Astrocyte (in vitro differentiated cells and primary cell): ENCODE measurements around the gene SCN1B. TPM values are rescaled to one million over a fixed set of nuclear protein-coding genes. Genes with fewer than 3 reads are reported as not detected.
A peak's percentile ranks its signal among the peaks of the same experiment; 100 is the strongest.

Experiments used
- DNase-seq: peaks from one replicate; pipeline ENCODE4 v3.0.0-alpha.2; 2010; ENCODE audit warnings: low read depth
- FAIRE-seq: peaks from 2 replicates; lab custom pipeline; 2011; peaks lifted over from hg19 to GRCh38; lab: Jason Lieb, UNC
- H2AFZ ChIP-seq: 2 replicates; pipeline ENCODE4 v1.6.0; 2012; ENCODE audit warnings: low read depth, low read length, inconsistent platforms
- H3K27ac ChIP-seq: 2 replicates; pipeline ENCODE4 v1.5.1; 2011; ENCODE audit warnings: low read depth, low read length, inconsistent platforms
- H3K27me3 ChIP-seq: 2 replicates; pipeline ENCODE4 v1.6.0; 2011; ENCODE audit warnings: low read length, inconsistent platforms; ENCODE audit not compliant: insufficient read depth
- H3K36me3 ChIP-seq: 2 replicates; pipeline ENCODE4 v1.5.1; 2011; ENCODE audit warnings: low read length, inconsistent platforms; ENCODE audit not compliant: insufficient read depth
- H3K4me1 ChIP-seq: 2 replicates; pipeline ENCODE4 v1.5.1; 2011; ENCODE audit warnings: low read length, inconsistent platforms; ENCODE audit not compliant: insufficient read depth
- H3K4me2 ChIP-seq: 2 replicates; pipeline ENCODE4 v1.6.0; 2012; ENCODE audit warnings: low read length, inconsistent platforms
- H3K4me3 ChIP-seq: 2 replicates; pipeline ENCODE4 v1.5.1; 2011; ENCODE audit warnings: low read depth, mild to moderate bottlenecking, low read length, inconsistent platforms; ENCODE audit not compliant: insufficient read depth
- H3K79me2 ChIP-seq: 2 replicates; pipeline ENCODE4 v1.6.0; 2012; ENCODE audit warnings: mild to moderate bottlenecking, low read length, inconsistent platforms; ENCODE audit not compliant: insufficient read depth
- H3K9ac ChIP-seq: 2 replicates; pipeline ENCODE4 v1.6.0; 2012; ENCODE audit warnings: mild to moderate bottlenecking, low read length, inconsistent platforms
- H3K9me3 ChIP-seq: 2 replicates; pipeline ENCODE4 v1.5.1; 2012; ENCODE audit warnings: low read depth, mild to moderate bottlenecking, low read length, inconsistent platforms; ENCODE audit not compliant: insufficient read depth
- H4K20me1 ChIP-seq: 2 replicates; pipeline ENCODE4 v1.6.0; 2012; ENCODE audit warnings: low read length, inconsistent platforms; ENCODE audit not compliant: insufficient read depth
- H3K27ac Mint-ChIP-seq: one replicate; pipeline ENCODE4 v1.8.0; 2021; ENCODE audit warnings: mild to moderate bottlenecking, mixed read lengths; ENCODE audit not compliant: unreplicated experiment
- H3K27me3 Mint-ChIP-seq: one replicate; pipeline ENCODE4 v1.8.0; 2021; ENCODE audit warnings: low read depth, mixed read lengths; ENCODE audit not compliant: unreplicated experiment
- H3K36me3 Mint-ChIP-seq: one replicate; pipeline ENCODE4 v1.8.0; 2021; ENCODE audit warnings: low read depth, mixed read lengths; ENCODE audit not compliant: unreplicated experiment
- H3K4me1 Mint-ChIP-seq: one replicate; pipeline ENCODE4 v1.8.0; 2021; ENCODE audit warnings: low read depth, mixed read lengths; ENCODE audit not compliant: unreplicated experiment
- H3K4me3 Mint-ChIP-seq: one replicate; pipeline ENCODE4 v1.8.0; 2021; ENCODE audit warnings: mild to moderate bottlenecking, moderate library complexity, mixed read lengths; ENCODE audit not compliant: unreplicated experiment
- H3K9me3 Mint-ChIP-seq: one replicate; pipeline ENCODE4 v1.8.0; 2021; ENCODE audit warnings: mild to moderate bottlenecking, mixed read lengths; ENCODE audit not compliant: unreplicated experiment
- EZH2 ChIP-seq: IDR thresholded peaks from 2 replicates; pipeline ENCODE4 v1.6.1; 2012; ENCODE audit warnings: mild to moderate bottlenecking, low read length, inconsistent platforms; ENCODE audit not compliant: insufficient read depth
- total RNA-seq: library from RNA; stranded (reverse); gene quantifications from 2 replicates; pipeline ENCODE4 v1.2.1, GENCODE V29; 2021
- TF ChIP-seq, protein P1 (sequence below): IDR thresholded peaks from 2 replicates; pipeline ENCODE4 v1.5.1; 2011; ENCODE audit warnings: low read depth, mild to moderate bottlenecking, inconsistent platforms, low read length, moderate library complexity; ENCODE audit not compliant: insufficient read depth

SCN1B gene
- total RNA-seq, 1 donor from 2014 or later: 3.0 TPM

DNA sequence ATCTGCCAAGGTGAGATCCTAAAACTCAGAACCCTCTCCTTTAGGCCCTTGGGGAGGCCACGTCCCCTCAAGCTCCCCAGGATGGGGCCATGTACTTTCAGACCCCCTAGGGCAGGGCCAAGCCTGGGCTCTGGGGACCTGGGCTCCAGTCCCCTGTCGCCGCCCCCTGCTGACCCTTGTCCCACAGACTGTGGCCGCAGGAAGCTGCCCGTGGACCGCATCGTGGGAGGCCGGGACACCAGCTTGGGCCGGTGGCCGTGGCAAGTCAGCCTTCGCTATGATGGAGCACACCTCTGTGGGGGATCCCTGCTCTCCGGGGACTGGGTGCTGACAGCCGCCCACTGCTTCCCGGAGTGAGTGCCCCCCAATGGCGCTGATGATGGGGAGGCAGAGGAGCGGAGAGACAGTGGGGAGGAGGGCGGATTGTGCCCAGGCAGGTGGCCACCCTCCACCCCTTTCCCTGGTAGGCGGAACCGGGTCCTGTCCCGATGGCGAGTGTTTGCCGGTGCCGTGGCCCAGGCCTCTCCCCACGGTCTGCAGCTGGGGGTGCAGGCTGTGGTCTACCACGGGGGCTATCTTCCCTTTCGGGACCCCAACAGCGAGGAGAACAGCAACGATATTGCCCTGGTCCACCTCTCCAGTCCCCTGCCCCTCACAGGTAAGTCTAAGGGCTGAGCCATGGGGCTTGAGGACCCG, 30.0 kb downstream of the SCN1B start:
- no peak for DNase-seq
- H3K4me3 Mint-ChIP-seq: no peak overlapping the region
- Histone ChIP-seq H3K9ac (no peak overlapping the region), H3K36me3 (no peaks in the 10 kb centered on the region), H3K27me3 (peaks cover 9% of the 10 kb centered on the region), H2AFZ (no peak overlapping the region), H3K27ac (no peak overlapping the region), H4K20me1 (no peaks in the 10 kb centered on the region), H3K9me3 (no peaks in the 10 kb centered on the region), H3K4me2 (no peak overlapping the region), H3K4me1 (no peaks in the 10 kb centered on the region), H3K4me3 (no peak overlapping the region), H3K79me2 (no peaks in the 10 kb centered on the region)
- no peak for FAIRE-seq
- no peak for TF ChIP-seq EZH2
- TF ChIP-seq, protein P1, sequence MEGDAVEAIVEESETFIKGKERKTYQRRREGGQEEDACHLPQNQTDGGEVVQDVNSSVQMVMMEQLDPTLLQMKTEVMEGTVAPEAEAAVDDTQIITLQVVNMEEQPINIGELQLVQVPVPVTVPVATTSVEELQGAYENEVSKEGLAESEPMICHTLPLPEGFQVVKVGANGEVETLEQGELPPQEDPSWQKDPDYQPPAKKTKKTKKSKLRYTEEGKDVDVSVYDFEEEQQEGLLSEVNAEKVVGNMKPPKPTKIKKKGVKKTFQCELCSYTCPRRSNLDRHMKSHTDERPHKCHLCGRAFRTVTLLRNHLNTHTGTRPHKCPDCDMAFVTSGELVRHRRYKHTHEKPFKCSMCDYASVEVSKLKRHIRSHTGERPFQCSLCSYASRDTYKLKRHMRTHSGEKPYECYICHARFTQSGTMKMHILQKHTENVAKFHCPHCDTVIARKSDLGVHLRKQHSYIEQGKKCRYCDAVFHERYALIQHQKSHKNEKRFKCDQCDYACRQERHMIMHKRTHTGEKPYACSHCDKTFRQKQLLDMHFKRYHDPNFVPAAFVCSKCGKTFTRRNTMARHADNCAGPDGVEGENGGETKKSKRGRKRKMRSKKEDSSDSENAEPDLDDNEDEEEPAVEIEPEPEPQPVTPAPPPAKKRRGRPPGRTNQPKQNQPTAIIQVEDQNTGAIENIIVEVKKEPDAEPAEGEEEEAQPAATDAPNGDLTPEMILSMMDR: no peak
- peaks cover 5% of the 10 kb centered on the region for H3K9me3 Mint-ChIP-seq
- H3K27ac Mint-ChIP-seq: no peak overlapping the region
- H3K4me1 Mint-ChIP-seq: peaks cover 3% of the 10 kb centered on the region
- peaks cover 33% of the 10 kb centered on the region for H3K27me3 Mint-ChIP-seq
- H3K36me3 Mint-ChIP-seq: no peaks in the 10 kb centered on the region

DNA sequence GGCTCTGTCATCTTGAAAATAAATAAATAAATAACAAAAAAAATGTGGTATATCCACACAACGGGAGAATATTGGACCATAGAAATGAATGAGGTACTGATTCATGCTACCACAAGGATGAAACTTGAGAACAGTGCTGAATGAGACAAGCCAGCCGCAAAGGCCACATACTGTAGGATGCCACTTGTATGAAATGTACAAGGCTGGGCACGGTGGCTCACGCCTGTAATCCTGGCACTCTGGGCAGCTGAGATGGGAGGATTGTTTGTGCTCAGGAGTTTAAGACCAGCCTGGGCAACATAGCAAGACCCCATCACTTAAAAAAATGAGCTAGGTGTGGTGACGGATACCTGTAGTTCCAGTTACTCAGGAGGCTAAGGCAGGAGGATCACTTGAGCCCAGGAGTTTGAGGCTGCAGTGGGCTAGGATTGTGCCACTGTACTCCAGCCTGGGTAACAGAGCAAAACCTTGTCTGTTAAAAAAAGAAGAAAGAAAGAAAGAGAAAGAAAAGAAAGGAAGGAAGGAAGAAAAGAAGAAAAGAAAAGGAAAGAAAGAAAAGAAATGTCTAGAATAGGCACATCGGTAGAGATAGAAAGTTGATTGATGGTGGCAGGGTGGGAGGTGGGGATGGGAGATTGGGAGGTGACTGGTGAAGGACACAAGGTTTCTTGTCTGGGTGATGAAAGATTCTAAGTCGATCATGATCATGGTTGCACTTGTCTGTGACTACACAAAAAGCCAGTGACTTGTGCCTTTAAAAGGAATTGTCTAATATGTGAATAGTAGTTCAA, 31.5 kb downstream of the SCN1B start:
- Mint-ChIP-seq H3K4me3 (no peak overlapping the region), H3K36me3 (no peaks in the 10 kb centered on the region), H3K4me1 (no peaks in the 10 kb centered on the region), H3K27me3 (peaks cover 24% of the 10 kb centered on the region), H3K27ac (no peak overlapping the region), H3K9me3 (peaks cover 5% of the 10 kb centered on the region)
- no peaks in the 10 kb centered on the region for H3K79me2 ChIP-seq
- no peak for TF ChIP-seq EZH2
- TF ChIP-seq, protein P1: no peak
- no peaks in the 10 kb centered on the region for H3K9me3 ChIP-seq
- H3K4me1 ChIP-seq: no peaks in the 10 kb centered on the region
- no peak overlapping the region for H3K4me2 ChIP-seq
- H3K27me3 ChIP-seq: peaks cover 2% of the 10 kb centered on the region
- no peak overlapping the region for H3K4me3 ChIP-seq
- DNase-seq (peak; percentile 28), FAIRE-seq (no peak)
- no peaks in the 10 kb centered on the region for H4K20me1 ChIP-seq
- no peak overlapping the region for H3K9ac ChIP-seq
- no peak overlapping the region for H2AFZ ChIP-seq
- no peak overlapping the region for H3K27ac ChIP-seq
- H3K36me3 ChIP-seq: no peaks in the 10 kb centered on the region

DNA sequence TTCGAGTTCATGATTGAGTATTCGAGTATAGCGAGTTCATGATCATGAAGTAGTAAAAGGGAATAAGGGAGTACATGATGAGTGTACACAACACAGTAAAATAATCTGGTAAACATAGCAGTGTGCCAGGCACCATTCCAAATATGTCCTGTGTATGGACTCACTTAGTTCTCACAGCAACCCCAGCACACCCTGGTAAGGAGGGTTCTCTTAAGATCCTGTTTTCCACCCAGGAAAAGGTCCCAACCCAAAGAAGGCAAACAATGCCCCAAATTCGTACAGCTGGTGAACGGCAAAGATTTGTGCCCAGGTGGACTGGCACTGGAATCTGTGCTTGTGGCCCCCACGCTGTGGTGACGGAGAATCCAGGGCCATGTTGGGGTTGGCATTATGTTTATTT, 32.7 kb downstream of the SCN1B start:
- FAIRE-seq: no peak
- Histone ChIP-seq H3K27ac (no peak overlapping the region), H3K9me3 (no peaks in the 10 kb centered on the region), H3K27me3 (no peaks in the 10 kb centered on the region), H2AFZ (no peak overlapping the region), H3K4me1 (no peaks in the 10 kb centered on the region), H4K20me1 (no peaks in the 10 kb centered on the region), H3K4me2 (no peak overlapping the region), H3K4me3 (no peak overlapping the region), H3K9ac (no peak overlapping the region), H3K36me3 (no peaks in the 10 kb centered on the region), H3K79me2 (no peaks in the 10 kb centered on the region)
- no peak for TF ChIP-seq EZH2
- TF ChIP-seq, protein P1: no peak
- DNase-seq: no peak
- Mint-ChIP-seq H3K4me3 (no peak overlapping the region), H3K9me3 (peaks cover 5% of the 10 kb centered on the region), H3K27me3 (peaks cover 23% of the 10 kb centered on the region), H3K27ac (no peak overlapping the region), H3K4me1 (no peaks in the 10 kb centered on the region), H3K36me3 (no peaks in the 10 kb centered on the region)
